ENCODE measurements around the gene GRID1.

GRID1 gene

DNA sequence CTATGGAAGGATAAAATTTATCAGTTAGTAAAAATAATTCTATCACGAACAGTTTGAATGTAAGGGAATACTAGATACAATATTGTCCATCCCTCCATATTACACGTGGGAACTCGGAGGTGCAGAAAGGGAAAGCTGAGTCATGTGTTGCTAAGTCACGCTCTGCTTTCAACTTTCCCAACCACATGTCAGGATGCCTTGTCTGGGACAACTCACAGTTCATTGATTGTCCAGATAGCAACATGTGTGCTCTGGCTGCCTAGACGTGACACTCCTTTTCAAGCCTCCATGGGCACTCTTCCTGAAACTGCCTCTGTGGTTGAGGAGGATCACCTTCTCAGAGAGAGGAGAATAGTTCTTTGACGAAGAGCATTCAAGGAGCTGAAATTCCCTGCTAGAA lies 808.1 kb downstream of the GRID1 start:
- no peak for TF ChIP-seq CTCF (IDR thresholded peaks at IDR 0.05; ENCODE audit: control insufficient read depth, extremely low read depth, insufficient read depth)
- DNase-seq (ENCODE audit: low read depth): no peak
- H3K4me3 ChIP-seq (ENCODE audit: low read depth, low read length): no peak overlapping the region

- no peak for DNase-seq (ENCODE audit: low read depth)
- H3K4me3 ChIP-seq (ENCODE audit: low read depth, low read length): no peak overlapping the region
- no peak for TF ChIP-seq CTCF (IDR thresholded peaks at IDR 0.05; ENCODE audit: control insufficient read depth, extremely low read depth, insufficient read depth)
Measured at GRCh38 chr10:85557706-85558105, 808.9 kb downstream of the GRID1 start.

DNA sequence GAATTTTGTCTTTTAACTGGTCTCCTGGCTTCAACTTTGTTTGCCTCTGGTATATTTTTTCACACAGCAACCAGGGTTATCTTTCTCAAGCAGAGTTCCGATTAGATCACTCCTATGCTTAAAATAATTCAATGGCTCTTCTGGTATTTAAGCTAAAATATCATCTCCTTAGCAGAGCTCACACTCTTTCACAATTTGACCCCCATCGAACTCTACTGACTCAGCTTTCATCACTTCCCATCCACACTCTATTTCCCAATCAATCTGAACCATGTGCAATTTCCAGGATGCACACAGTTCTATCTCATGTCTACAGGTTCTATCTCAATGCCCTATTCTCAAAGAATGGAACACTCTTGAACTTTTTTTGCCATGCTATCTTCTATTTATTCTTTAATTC lies 809.5 kb downstream of the GRID1 start:
- DNase-seq (ENCODE audit: low read depth): no peak
- no peak overlapping the region for H3K4me3 ChIP-seq (ENCODE audit: low read depth, low read length)
- TF ChIP-seq CTCF (IDR thresholded peaks at IDR 0.05; ENCODE audit: control insufficient read depth, extremely low read depth, insufficient read depth): no peak
